Psoas muscle (tissue), 8 donors: Measurements from ENCODE around the gene GFRA1. TPM values are rescaled to one million over a fixed set of nuclear protein-coding genes. Genes with fewer than 3 reads are reported as not detected.

Source experiments
- ATAC-seq, 4 donors: fragments of 200-7000 bp; cut with Tn5 transposase; one replicate each; pipeline ENCODE4 v1.9.1; 2020; ENCODE audit warnings: moderate library complexity in 3 of 4, mild to moderate bottlenecking in 2 of 4
- DNase-seq, 2 donors: peaks; one replicate each; pipeline ENCODE4 v3.0.0-alpha.2; 2020
- H3K27ac ChIP-seq: fragments of 200-600 bp; one replicate; pipeline ENCODE4 v1.8.0; 2022
- H3K27me3 ChIP-seq, 3 donors: fragments of 200-600 bp in 1 of 3; one replicate each; pipeline versions ENCODE4 v1.6.1 to v1.8.0; 2013 to 2022; ENCODE audit warnings: low read length in 2 of 3, mild to moderate bottlenecking in 2 of 3, moderate library complexity in 1 of 3; ENCODE audit not compliant: insufficient read depth in 3 of 3
- H3K36me3 ChIP-seq, 2 donors: fragments of 200-600 bp in 1 of 2; one replicate each; pipeline versions ENCODE4 v1.6.1 to v1.8.0; 2013 to 2022; ENCODE audit warnings: low read depth in 1 of 2, mild to moderate bottlenecking in 1 of 2, moderate library complexity in 1 of 2; ENCODE audit not compliant: insufficient read depth in 1 of 2
- H3K4me1 ChIP-seq: fragments of 200-600 bp; one replicate; pipeline ENCODE4 v1.8.0; 2022
- H3K4me3 ChIP-seq: fragments of 200-600 bp; one replicate; pipeline ENCODE4 v1.8.0; 2022; ENCODE audit warnings: mild to moderate bottlenecking
- H3K9me3 ChIP-seq: fragments of 200-600 bp; one replicate; pipeline ENCODE4 v1.8.0; 2022
- CTCF ChIP-seq: fragments of 200-600 bp; IDR thresholded peaks from one replicate; pipeline ENCODE4 v1.8.0; 2022; ENCODE audit warnings: antibody characterized with exemption
- WGBS, 3 donors: extraction: QIAGEN DNeasy Blood & Tissue Kit; methylation state at CpG; one replicate each; pipeline versions ENCODE4 v1.1.6 to v1.1.7; 2013; 5-methylcytosine and 5-hydroxymethylcytosine counted together
- intact Hi-C, 2 donors: fragments of 100-400 bp; cut with DNase I; formaldehyde crosslinking; loops; one replicate each; pipeline versions ENCODE4 v1.11.0 to v1.14.2; 2022
- polyA plus RNA-seq, 3 donors: library from polyadenylated mRNA; stranded (reverse); fragments of 200-250 nt; gene quantifications; one replicate each; pipeline ENCODE4 v1.2.3, GENCODE V29; 2013
- total RNA-seq, 4 donors: library from RNA; stranded (reverse); fragmentation: NEBNext Ultra II Directional in 2 of 4; extraction: Animal tissue kit (Norgen Biotek cat#: 25700) in 2 of 4; gene quantifications; one replicate each; pipeline versions ENCODE4 v1.2.1 to v1.2.4, GENCODE V29; 2021 to 2023
- donor health status: healthy with polysubstance abuse.
- donor health status: DM: no; HTN: no; CAD: no; lungs with moderate emphysema.
- donor health status: Bipolar disorder and iron deficiency.
- donor health status: healthy.
- donor health status: DM: yes; HTN: yes; CAD: no.
- donor health status: DM: no; HTN: no; CAD: no.
- donor health status: DM: no; HTN: no; CAD: no.
- donor health status: DM: yes; HTN: yes; CAD: no.

GFRA1 gene
- total and polyA plus RNA-seq, 7 donors = 4.6 to 12.1 (median 7.1) TPM

- DNase-seq = no peak
- Histone ChIP-seq H3K9me3 (no peaks in the 10 kb centered on the region), H3K4me1 (no peaks in the 10 kb centered on the region), H3K27me3 (no peaks in the 10 kb centered on the region), H3K36me3 (no peaks in the 10 kb centered on the region), H3K4me3 (no peak overlapping the region), H3K27ac (no peak overlapping the region)
- no peak for ATAC-seq
- no peak for TF ChIP-seq CTCF
- intact Hi-C loops = no loop called here
- 84 to 85% (median 85%) methylated on average over 10 of the region's 10 CpGs for WGBS, 3 donors
Observed at GRCh38 chr10:116209781-116210180, 63.2 kb downstream of the GFRA1 start.

- no peak overlapping the region for H3K27ac ChIP-seq
- no peak overlapping the region for H3K4me3 ChIP-seq
- no peaks in the 10 kb centered on the region for H3K36me3 ChIP-seq
- intact Hi-C loops = no loop called here
- WGBS, 3 donors = 75 to 84% (median 81%) methylated on average over 6 of the region's 6 CpGs
- H3K4me1 ChIP-seq = no peaks in the 10 kb centered on the region
- H3K9me3 ChIP-seq = no peaks in the 10 kb centered on the region
- no peak for ATAC-seq
- TF ChIP-seq CTCF = no peak
- no peak for DNase-seq
- H3K27me3 ChIP-seq = no peaks in the 10 kb centered on the region
Observed at GRCh38 chr10:116208956-116209567, 63.9 kb downstream of the GFRA1 start.

GRCh38 chr10:116207690-116208089, 65.3 kb downstream of the GFRA1 start:
- WGBS, 3 donors = 78 to 86% (median 80%) methylated on average over 7 of the region's 7 CpGs
- Histone ChIP-seq H3K27me3 (no peaks in the 10 kb centered on the region), H3K27ac (no peak overlapping the region), H3K4me3 (no peak overlapping the region), H3K9me3 (no peaks in the 10 kb centered on the region), H3K4me1 (no peaks in the 10 kb centered on the region), H3K36me3 (no peaks in the 10 kb centered on the region)
- no peak for TF ChIP-seq CTCF
- DNase-seq = no peak
- intact Hi-C loops = no loop called here
- no peak for ATAC-seq

- no peaks in the 10 kb centered on the region for H3K36me3 ChIP-seq
- no peak overlapping the region for H3K4me3 ChIP-seq
- TF ChIP-seq CTCF = no peak
- 55 to 64% (median 55%) methylated on average over 4 of the region's 4 CpGs for WGBS, 3 donors
- H3K9me3 ChIP-seq = no peaks in the 10 kb centered on the region
- DNase-seq (no peak), ATAC-seq (no peak)
- no peak overlapping the region for H3K27ac ChIP-seq
- intact Hi-C loops = no loop called here
- H3K27me3 ChIP-seq = no peaks in the 10 kb centered on the region
- no peaks in the 10 kb centered on the region for H3K4me1 ChIP-seq
Observed at GRCh38 chr10:116203661-116204060, 69.3 kb downstream of the GFRA1 start.
